HepG2 (cell line): ENCODE results near the gene AMBRA1. TPM values are rescaled to one million over a fixed set of nuclear protein-coding genes. Genes with fewer than 3 reads are reported as not detected.
A peak's percentile ranks its signal among the peaks of the same experiment; 100 is the strongest.

Source experiments
- CBX1 ChIP-seq: IDR thresholded peaks from one replicate; pipeline ENCODE4 v1.6.1; 2016; ENCODE audit warnings: antibody characterized with exemption, low read depth
- DR1 ChIP-seq: sonication (generic); formaldehyde crosslinking; IDR thresholded peaks from 2 replicates; pipeline ENCODE4 v1.8.0; 2021; ENCODE audit warnings: mild to moderate bottlenecking, missing genetic modification reagents, inconsistent platforms
- HNRNPK ChIP-seq: fragments of 200-400 bp; formaldehyde crosslinking; IDR thresholded peaks from 2 replicates; pipeline ENCODE4 v1.6.1; 2018; ENCODE audit warnings: low read length, low read depth, moderate library complexity, mild to moderate bottlenecking; ENCODE audit not compliant: poor library complexity, severe bottlenecking
- MAFG ChIP-seq: sonication (generic); formaldehyde crosslinking; IDR thresholded peaks from 2 replicates; pipeline ENCODE4 v1.5.1; 2020; ENCODE audit warnings: mild to moderate bottlenecking, missing genetic modification reagents
- PHF20 ChIP-seq: sonication (generic); formaldehyde crosslinking; IDR thresholded peaks from 2 replicates; pipeline ENCODE4 v1.5.0; 2020; ENCODE audit warnings: mild to moderate bottlenecking, missing genetic modification reagents
- RARA ChIP-seq: IDR thresholded peaks from 2 replicates; pipeline ENCODE4 v1.6.1; 2016; ENCODE audit warnings: missing genetic modification reagents, missing compliant biosample characterization
- SMYD3 ChIP-seq: sonication (generic); formaldehyde crosslinking; IDR thresholded peaks from 2 replicates; pipeline ENCODE4 v1.8.1; 2023; ENCODE audit warnings: mild to moderate bottlenecking, missing genetic modification reagents
- SP2 ChIP-seq: sonication (generic); formaldehyde crosslinking; IDR thresholded peaks from 2 replicates; pipeline ENCODE4 v1.5.1; 2020; ENCODE audit warnings: mild to moderate bottlenecking, missing genetic modification reagents
- SP4 ChIP-seq: sonication (generic); formaldehyde crosslinking; IDR thresholded peaks from 2 replicates; pipeline ENCODE4 v1.8.1; 2023; ENCODE audit warnings: mild to moderate bottlenecking, missing genetic modification reagents
- TCF7L2 ChIP-seq: IDR thresholded peaks from 2 replicates; pipeline ENCODE4 v1.6.1; 2011; ENCODE audit warnings: mild to moderate bottlenecking, low read depth, low read length, moderate library complexity
- THAP11 ChIP-seq: IDR thresholded peaks from 2 replicates; pipeline ENCODE4 v1.6.1; 2016; ENCODE audit warnings: missing biosample characterization, missing genetic modification reagents
- ZNF124 ChIP-seq: sonication (generic); formaldehyde crosslinking; IDR thresholded peaks from 2 replicates; pipeline ENCODE4 v1.4.0; 2020; ENCODE audit warnings: missing genetic modification reagents
- ZNF446 ChIP-seq: sonication (generic); formaldehyde crosslinking; IDR thresholded peaks from 2 replicates; pipeline ENCODE4 v1.5.0; 2020; ENCODE audit warnings: mild to moderate bottlenecking, missing genetic modification reagents
- ZNF510 ChIP-seq: sonication (generic); formaldehyde crosslinking; IDR thresholded peaks from 2 replicates; pipeline ENCODE4 v1.4.0; 2020; ENCODE audit warnings: low read depth, mild to moderate bottlenecking, missing genetic modification reagents
- ZNF609 ChIP-seq: sonication (generic); formaldehyde crosslinking; IDR thresholded peaks from 2 replicates; pipeline ENCODE4 v1.4.0; 2020; ENCODE audit warnings: mild to moderate bottlenecking, missing genetic modification reagents, borderline replicate concordance
- polyA plus RNA-seq, 8 experiments: library from polyadenylated mRNA; depleted of rRNA in 3 of 8; stranded (reverse) in 7 of 8; unstranded in 1 of 8; fragments of >200 nt; fragmentation: Illumina TruSeq in 4 of 8; extraction: Trizol in 4 of 8; gene quantifications; 2 replicates each; pipeline versions ENCODE4 v1.2.1 to v1.2.3, GENCODE V29; 2011 to 2016; ENCODE audit warnings: low read depth in 4 of 8, missing spikeins in 1 of 8, mixed read lengths in 1 of 8; ENCODE audit not compliant: insufficient read depth in 1 of 8
- total RNA-seq, 5 experiments: library from RNA; depleted of rRNA; stranded (reverse); fragments of >200 nt; fragmentation: Illumina TruSeq; extraction: Trizol; gene quantifications; 2 replicates each; pipeline ENCODE4 v1.2.3, GENCODE V29; 2016; ENCODE audit warnings: low read depth in 1 of 5
- TF ChIP-seq, protein P1 (sequence below): sonication (generic); formaldehyde crosslinking; IDR thresholded peaks from 2 replicates; pipeline ENCODE4 v1.4.0; 2020; ENCODE audit warnings: mild to moderate bottlenecking, missing genetic modification reagents
- TF ChIP-seq, protein P2 (sequence below): sonication (generic); formaldehyde crosslinking; IDR thresholded peaks from 2 replicates; pipeline ENCODE4 v1.5.0; 2020; ENCODE audit warnings: missing genetic modification reagents

The AMBRA1 gene
- total and polyA plus RNA-seq, 2 of the 13 experiments (the other 11 are each of a cell fraction or from before 2014, with no cell fraction given): 15.7 to 26.0 TPM

DNA sequence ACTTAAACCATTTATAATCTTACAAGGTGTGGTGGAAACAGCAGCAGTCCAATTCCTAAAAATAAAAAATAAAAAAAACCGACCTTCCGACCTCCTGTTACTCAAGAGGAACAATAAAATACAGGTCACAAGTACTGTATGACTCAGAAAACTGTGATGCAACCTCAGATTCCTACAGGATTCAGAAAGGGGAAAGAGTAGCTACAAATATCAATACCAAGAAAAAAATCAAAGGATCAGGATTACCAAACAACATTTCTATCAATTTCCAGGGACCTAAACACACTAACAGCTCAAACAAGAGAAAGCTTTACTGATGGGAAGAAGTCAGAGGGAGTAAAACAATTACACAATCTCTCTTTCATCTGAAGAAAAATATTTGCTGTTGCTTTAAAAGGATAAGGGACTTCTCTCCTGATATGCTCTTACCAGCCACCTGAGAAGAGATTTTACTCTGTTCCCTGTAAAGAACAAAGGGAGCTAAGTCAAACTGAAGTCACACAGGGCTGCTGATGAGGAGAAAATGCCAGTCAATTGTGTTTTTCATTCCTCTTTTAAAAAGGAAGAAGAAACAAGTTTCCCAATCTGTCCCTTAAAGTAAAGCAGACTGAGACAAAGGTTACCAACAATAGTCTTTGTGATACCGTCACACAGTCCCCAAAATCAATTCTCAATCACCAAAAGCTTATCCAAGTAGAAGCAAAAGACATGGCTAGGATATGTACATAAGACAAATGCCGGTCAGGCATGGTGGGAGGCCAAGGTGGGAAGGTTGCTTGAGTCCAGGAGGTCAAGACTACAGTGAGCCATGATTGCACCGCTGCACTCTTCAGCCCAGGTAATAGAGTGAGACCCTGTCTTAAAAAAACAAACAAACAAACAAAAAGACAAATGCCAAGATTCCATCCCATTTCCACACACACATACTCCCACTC, 39.3 kb downstream of the AMBRA1 start (continued):
- peak; percentile 91 for TF ChIP-seq ZNF609
- no peak for TF ChIP-seq MAFG (CRISPR knock-in tag)
- TF ChIP-seq DR1 (CRISPR knock-in tag): no peak
- TF ChIP-seq ZNF446 (CRISPR knock-in tag): no peak
- TF ChIP-seq PHF20 (CRISPR knock-in tag): no peak
- TF ChIP-seq ZNF124 (CRISPR knock-in tag): 0 out of 2 replicates have a peak, but pooled peaks have one; percentile 17
- no peak for TF ChIP-seq HNRNPK
- TF ChIP-seq, protein P1, sequence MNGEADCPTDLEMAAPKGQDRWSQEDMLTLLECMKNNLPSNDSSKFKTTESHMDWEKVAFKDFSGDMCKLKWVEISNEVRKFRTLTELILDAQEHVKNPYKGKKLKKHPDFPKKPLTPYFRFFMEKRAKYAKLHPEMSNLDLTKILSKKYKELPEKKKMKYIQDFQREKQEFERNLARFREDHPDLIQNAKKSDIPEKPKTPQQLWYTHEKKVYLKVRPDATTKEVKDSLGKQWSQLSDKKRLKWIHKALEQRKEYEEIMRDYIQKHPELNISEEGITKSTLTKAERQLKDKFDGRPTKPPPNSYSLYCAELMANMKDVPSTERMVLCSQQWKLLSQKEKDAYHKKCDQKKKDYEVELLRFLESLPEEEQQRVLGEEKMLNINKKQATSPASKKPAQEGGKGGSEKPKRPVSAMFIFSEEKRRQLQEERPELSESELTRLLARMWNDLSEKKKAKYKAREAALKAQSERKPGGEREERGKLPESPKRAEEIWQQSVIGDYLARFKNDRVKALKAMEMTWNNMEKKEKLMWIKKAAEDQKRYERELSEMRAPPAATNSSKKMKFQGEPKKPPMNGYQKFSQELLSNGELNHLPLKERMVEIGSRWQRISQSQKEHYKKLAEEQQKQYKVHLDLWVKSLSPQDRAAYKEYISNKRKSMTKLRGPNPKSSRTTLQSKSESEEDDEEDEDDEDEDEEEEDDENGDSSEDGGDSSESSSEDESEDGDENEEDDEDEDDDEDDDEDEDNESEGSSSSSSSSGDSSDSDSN (CRISPR knock-in tag): no peak
- TF ChIP-seq SP2 (CRISPR knock-in tag): no peak
- TF ChIP-seq SP4 (CRISPR knock-in tag): no peak
- peak; percentile 42; the same call in 1 of the 2 replicates for TF ChIP-seq THAP11
- TF ChIP-seq ZNF510 (CRISPR knock-in tag): no peak
- TF ChIP-seq TCF7L2: peak; percentile 97
- TF ChIP-seq, protein P2, sequence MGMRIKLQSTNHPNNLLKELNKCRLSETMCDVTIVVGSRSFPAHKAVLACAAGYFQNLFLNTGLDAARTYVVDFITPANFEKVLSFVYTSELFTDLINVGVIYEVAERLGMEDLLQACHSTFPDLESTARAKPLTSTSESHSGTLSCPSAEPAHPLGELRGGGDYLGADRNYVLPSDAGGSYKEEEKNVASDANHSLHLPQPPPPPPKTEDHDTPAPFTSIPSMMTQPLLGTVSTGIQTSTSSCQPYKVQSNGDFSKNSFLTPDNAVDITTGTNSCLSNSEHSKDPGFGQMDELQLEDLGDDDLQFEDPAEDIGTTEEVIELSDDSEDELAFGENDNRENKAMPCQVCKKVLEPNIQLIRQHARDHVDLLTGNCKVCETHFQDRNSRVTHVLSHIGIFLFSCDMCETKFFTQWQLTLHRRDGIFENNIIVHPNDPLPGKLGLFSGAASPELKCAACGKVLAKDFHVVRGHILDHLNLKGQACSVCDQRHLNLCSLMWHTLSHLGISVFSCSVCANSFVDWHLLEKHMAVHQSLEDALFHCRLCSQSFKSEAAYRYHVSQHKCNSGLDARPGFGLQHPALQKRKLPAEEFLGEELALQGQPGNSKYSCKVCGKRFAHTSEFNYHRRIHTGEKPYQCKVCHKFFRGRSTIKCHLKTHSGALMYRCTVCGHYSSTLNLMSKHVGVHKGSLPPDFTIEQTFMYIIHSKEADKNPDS (CRISPR knock-in tag): 0 out of 2 replicates have a peak, but pooled peaks have one; percentile 78
- TF ChIP-seq CBX1: no peak
- TF ChIP-seq RARA (CRISPR knock-in tag): peak; percentile 96
- 0 out of 2 replicates have a peak, but pooled peaks have one; percentile 22 for TF ChIP-seq SMYD3 (CRISPR knock-in tag)
